Keratinocyte (primary cell): ENCODE measurements around the gene ETV7.

Source experiments
- EZH2 ChIP-seq: IDR thresholded peaks from one replicate; pipeline ENCODE4 v1.6.1; 2012; ENCODE audit warnings: inconsistent platforms, mild to moderate bottlenecking, low read length, moderate library complexity
- TF ChIP-seq, protein P1 (sequence below), 3 experiments: IDR thresholded peaks in 1 of 3; conservative IDR thresholded peaks in 1 of 3; optimal IDR thresholded peaks in 1 of 3; 2 replicates in 2 of 3; 3 replicates in 1 of 3; pipeline versions ENCODE3 to v1.5.1; 2011; ENCODE audit warnings: low read length in 3 of 3, mild to moderate bottlenecking in 3 of 3, moderate library complexity in 2 of 3, control low read depth in 1 of 3, inconsistent platforms in 1 of 3; ENCODE audit not compliant: insufficient read depth in 2 of 3; ENCODE audit errors: extremely low read depth in 1 of 3

DNA sequence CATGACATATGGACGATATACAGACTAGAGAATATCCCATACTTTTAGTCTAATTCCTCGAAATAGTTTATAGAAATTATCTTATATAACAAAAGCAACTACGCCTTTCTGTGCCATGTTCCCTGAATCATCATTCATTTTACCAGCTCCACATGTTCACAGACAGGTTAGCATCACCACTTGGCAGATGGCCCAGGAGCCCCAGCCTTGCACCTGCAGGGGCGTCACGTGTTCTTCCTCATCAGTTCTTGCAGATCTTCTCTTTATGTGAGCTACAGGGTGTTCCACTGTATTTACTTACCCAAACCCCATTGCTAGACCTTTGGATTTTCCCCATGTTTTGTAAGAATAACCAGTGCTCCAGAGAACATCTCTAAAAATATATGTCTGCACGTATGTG is 38.2 kb downstream of the ETV7 start:
- TF ChIP-seq, protein P1, sequence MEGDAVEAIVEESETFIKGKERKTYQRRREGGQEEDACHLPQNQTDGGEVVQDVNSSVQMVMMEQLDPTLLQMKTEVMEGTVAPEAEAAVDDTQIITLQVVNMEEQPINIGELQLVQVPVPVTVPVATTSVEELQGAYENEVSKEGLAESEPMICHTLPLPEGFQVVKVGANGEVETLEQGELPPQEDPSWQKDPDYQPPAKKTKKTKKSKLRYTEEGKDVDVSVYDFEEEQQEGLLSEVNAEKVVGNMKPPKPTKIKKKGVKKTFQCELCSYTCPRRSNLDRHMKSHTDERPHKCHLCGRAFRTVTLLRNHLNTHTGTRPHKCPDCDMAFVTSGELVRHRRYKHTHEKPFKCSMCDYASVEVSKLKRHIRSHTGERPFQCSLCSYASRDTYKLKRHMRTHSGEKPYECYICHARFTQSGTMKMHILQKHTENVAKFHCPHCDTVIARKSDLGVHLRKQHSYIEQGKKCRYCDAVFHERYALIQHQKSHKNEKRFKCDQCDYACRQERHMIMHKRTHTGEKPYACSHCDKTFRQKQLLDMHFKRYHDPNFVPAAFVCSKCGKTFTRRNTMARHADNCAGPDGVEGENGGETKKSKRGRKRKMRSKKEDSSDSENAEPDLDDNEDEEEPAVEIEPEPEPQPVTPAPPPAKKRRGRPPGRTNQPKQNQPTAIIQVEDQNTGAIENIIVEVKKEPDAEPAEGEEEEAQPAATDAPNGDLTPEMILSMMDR (optimal IDR thresholded peaks at IDR 0.05 in 1 of 3, IDR thresholded peaks at IDR 0.05 in 1 of 3, conservative IDR thresholded peaks at IDR 0.05 in 1 of 3; ENCODE audit: extremely low read depth in 1 of 3, insufficient read depth in 2 of 3, low read length in 3 of 3) = no peak
- no peak for TF ChIP-seq EZH2
